ENCODE data around the gene ALDOB.

ALDOB gene

GRCh38 chr9:101432740-101433139 lies 2.8 kb downstream of the ALDOB start:
- DNase-seq: no peak
- intact Hi-C loops (cut with DNase I): no loop called here

- intact Hi-C loops (cut with DNase I): no loop called here
- DNase-seq: no peak
Observed at GRCh38 chr9:101432171-101432570, 3.4 kb downstream of the ALDOB start.

- intact Hi-C loops (cut with DNase I): no loop called here
- no peak for DNase-seq
Observed at GRCh38 chr9:101429736-101430135, 5.8 kb downstream of the ALDOB start.

GRCh38 chr9:101428909-101429308 lies 6.7 kb downstream of the ALDOB start:
- DNase-seq: no peak
- intact Hi-C loops (cut with DNase I): no loop called here

GRCh38 chr9:101427957-101428655 lies 7.5 kb downstream of the ALDOB start:
- intact Hi-C loops (cut with DNase I): no loop called here
- no peak for DNase-seq

- intact Hi-C loops (cut with DNase I): no loop called here
- no peak for DNase-seq
Observed at GRCh38 chr9:101427358-101427757, 8.2 kb downstream of the ALDOB start.

- intact Hi-C loops (cut with DNase I): no loop called here
- DNase-seq: no peak
Observed at GRCh38 chr9:101421653-101422065, 13.9 kb downstream of the ALDOB start.

- no peak for DNase-seq
- intact Hi-C loops (cut with DNase I): no loop called here
Observed at GRCh38 chr9:101419863-101420262, 15.7 kb downstream of the ALDOB start.

GRCh38 chr9:101418518-101419430 lies 16.8 kb downstream of the ALDOB start:
- intact Hi-C loops (cut with DNase I): no loop called here
- peak in 2 of 42 donors; percentile 3 to 27 for DNase-seq

GRCh38 chr9:101417977-101418376 lies 17.6 kb downstream of the ALDOB start:
- DNase-seq: no peak
- intact Hi-C loops (cut with DNase I): no loop called here

GRCh38 chr9:101417389-101417788 lies 18.2 kb downstream of the ALDOB start:
- no peak for DNase-seq
- intact Hi-C loops (cut with DNase I): no loop called here

- no peak for DNase-seq
- intact Hi-C loops (cut with DNase I): no loop called here
Observed at GRCh38 chr9:101415578-101415977, 20.0 kb downstream of the ALDOB start.

GRCh38 chr9:101414839-101415238 lies 20.7 kb downstream of the ALDOB start:
- DNase-seq: no peak
- intact Hi-C loops (cut with DNase I): no loop called here

GRCh38 chr9:101409079-101409477 lies 26.5 kb downstream of the ALDOB start:
- DNase-seq: no peak
- intact Hi-C loops (cut with DNase I): no loop called here

- DNase-seq: no peak
- intact Hi-C loops (cut with DNase I): no loop called here
Observed at GRCh38 chr9:101408374-101409078, 27.0 kb downstream of the ALDOB start.

- no peak for DNase-seq
- intact Hi-C loops (cut with DNase I): no loop called here
Observed at GRCh38 chr9:101403516-101404285, 31.9 kb downstream of the ALDOB start.

GRCh38 chr9:101400120-101400519 lies 35.5 kb downstream of the ALDOB start:
- intact Hi-C loops (cut with DNase I): no loop called here
- peak in 41 of 42 donors; percentile 14 to 82 (median 49) for DNase-seq

- DNase-seq: no peak
- intact Hi-C loops (cut with DNase I): loop anchor here (5.0 kb wide), 1 partner anchor 687 kb away; no protein-coding TSS in a partner anchor
Observed at GRCh38 chr9:101399643-101399970, 36.0 kb downstream of the ALDOB start.
